OCI-LY7 (cell line): ENCODE data around the gene RAD51B. TPM values are rescaled to one million over a fixed set of nuclear protein-coding genes. Genes with fewer than 3 reads are reported as not detected.

Source experiments
- BruUV-seq: library from RNA; stranded (reverse); fragments of 400-500 nt; replicated peaks from 2 replicates; lab custom pipeline; 2021; lab: Mats Ljungman, UMichigan
- CTCF ChIA-PET: fragments of 300-600 bp; sonication (Branson Sonifier 250); formaldehyde crosslinking; loops from one replicate; lab custom pipeline; 2022; ENCODE audit warnings: antibody characterized with exemption; ENCODE audit not compliant: unreplicated experiment; lab: Charles Lee
- POLR2A ChIA-PET: fragments of 300-600 bp; sonication (Branson Sonifier 250); formaldehyde crosslinking; loops from one replicate; lab custom pipeline; 2022; ENCODE audit warnings: antibody characterized with exemption; lab: Charles Lee
- DNase-seq: peaks from one replicate; pipeline ENCODE4 v3.0.0-alpha.2; 2015; ENCODE audit warnings: low spot score
- H2AFZ ChIP-seq: fragments of 200-600 bp; sonication (generic), shearing (Covaris generic); 2 replicates; pipeline ENCODE4 v1.6.1; 2014; ENCODE audit warnings: mild to moderate bottlenecking, antibody characterized with exemption, low read length, moderate library complexity
- H3K27ac ChIP-seq: fragments of 200-600 bp; sonication (generic); 2 replicates; pipeline ENCODE4 v1.5.1; 2014; ENCODE audit warnings: mixed run types, low read depth, mild to moderate bottlenecking, moderate library complexity, low read length, inconsistent platforms; ENCODE audit not compliant: poor library complexity, severe bottlenecking
- H3K36me3 ChIP-seq: fragments of 200-600 bp; sonication (generic); 2 replicates; pipeline ENCODE4 v1.6.1; 2014; ENCODE audit warnings: mild to moderate bottlenecking, antibody characterized with exemption, low read length, moderate library complexity, mixed read lengths; ENCODE audit not compliant: insufficient read depth
- H3K4me1 ChIP-seq: fragments of 200-600 bp; sonication (generic); 2 replicates; pipeline ENCODE4 v1.5.1; 2014; ENCODE audit warnings: mild to moderate bottlenecking, low read length; ENCODE audit not compliant: insufficient read depth, poor library complexity, severe bottlenecking
- H3K4me2 ChIP-seq: fragments of 200-600 bp; sonication (generic); 2 replicates; pipeline ENCODE4 v1.6.1; 2014; ENCODE audit warnings: mild to moderate bottlenecking, low read length
- H3K4me3 ChIP-seq: fragments of 200-600 bp; sonication (generic); 2 replicates; pipeline ENCODE4 v1.5.1; 2014; ENCODE audit warnings: mild to moderate bottlenecking, low read depth, low read length; ENCODE audit not compliant: poor library complexity, severe bottlenecking
- H3K79me2 ChIP-seq: fragments of 200-600 bp; sonication (generic); 2 replicates; pipeline ENCODE4 v1.6.1; 2016; ENCODE audit warnings: low read depth, mild to moderate bottlenecking, low read length, moderate library complexity, mixed read lengths; ENCODE audit not compliant: insufficient read depth
- H3K9me2 ChIP-seq: fragments of 200-600 bp; sonication (generic); 2 replicates; pipeline ENCODE4 v1.6.1; 2016; ENCODE audit warnings: mild to moderate bottlenecking, low read length, mixed read lengths; ENCODE audit not compliant: insufficient read depth
- H3K9me3 ChIP-seq: fragments of 200-600 bp; sonication (generic); 2 replicates; pipeline ENCODE4 v1.6.1; 2014; ENCODE audit warnings: mild to moderate bottlenecking, mixed run types, low read length, mixed read lengths
- H4K20me1 ChIP-seq: fragments of 200-600 bp; sonication (generic); 2 replicates; pipeline ENCODE4 v1.6.1; 2014; ENCODE audit warnings: mild to moderate bottlenecking, antibody characterized with exemption, low read length, moderate library complexity, mixed read lengths; ENCODE audit not compliant: insufficient read depth
- CTCF ChIP-seq: fragments of 200-600 bp; sonication (generic); conservative IDR thresholded peaks from 2 replicates; pipeline ENCODE4 v1.5.1; 2014; ENCODE audit warnings: mild to moderate bottlenecking, antibody characterized with exemption, low read length, moderate library complexity, mixed read lengths
- EZH2phosphoT487 ChIP-seq: fragments of 200-600 bp; sonication (generic); IDR thresholded peaks from 2 replicates; pipeline ENCODE4 v1.6.1; 2018; ENCODE audit warnings: low read depth, borderline replicate concordance, mild to moderate bottlenecking, mixed run types, antibody characterized with exemption, low read length, moderate library complexity, mixed read lengths
- intact Hi-C: fragments of 100-400 bp; cut with micrococcal nuclease; formaldehyde crosslinking; loops from one replicate; pipeline ENCODE4 v1.10.0; 2022; ENCODE audit not compliant: unreplicated experiment
- total RNA-seq, 2 experiments: library from RNA; depleted of rRNA in 1 of 2; stranded (reverse); fragments of >200 nt in 1 of 2; shearing (Covaris generic) in 1 of 2; gene quantifications; 2 replicates each; pipeline ENCODE4 v1.2.3, GENCODE V29; 2014 to 2022

Gene RAD51B
- total RNA-seq, 2 experiments from 2014 or later: 41.4 to 89.9 TPM

- BruUV-seq: no TSS peak
- H3K4me1 ChIP-seq: no peaks in the 10 kb centered on the region
- no peak for DNase-seq
- no peak overlapping the region for H3K4me3 ChIP-seq
- CTCF ChIA-PET: no interaction called here
- POLR2A ChIA-PET: interaction anchor here (0.5 to 0.6 kb wide), 2 partner anchors 34 to 1153 kb away, joined by 3 to 5 read pairs; no protein-coding TSS in a partner anchor
- TF ChIP-seq CTCF (no peak), EZH2phosphoT487 (no peak)
- H3K27ac ChIP-seq: no peak overlapping the region
- H3K4me2 ChIP-seq: no peak overlapping the region
- H3K79me2 ChIP-seq: no peaks in the 10 kb centered on the region
- intact Hi-C loops: no loop called here
- no peaks in the 10 kb centered on the region for H3K36me3 ChIP-seq
- no peaks in the 10 kb centered on the region for H3K9me3 ChIP-seq
- H2AFZ ChIP-seq: no peak overlapping the region
- no peaks in the 10 kb centered on the region for H3K9me2 ChIP-seq
- no peaks in the 10 kb centered on the region for H4K20me1 ChIP-seq
These were observed 410.0 kb downstream of the RAD51B start for GRCh38 chr14:68229423-68230100.

GRCh38 chr14:68230202-68230949 is 410.8 kb downstream of the RAD51B start:
- Histone ChIP-seq H3K9me2 (no peaks in the 10 kb centered on the region), H4K20me1 (no peaks in the 10 kb centered on the region), H3K9me3 (no peaks in the 10 kb centered on the region), H3K79me2 (no peaks in the 10 kb centered on the region), H3K27ac (no peak overlapping the region), H3K4me1 (no peaks in the 10 kb centered on the region), H3K4me3 (no peak overlapping the region), H3K4me2 (no peak overlapping the region), H2AFZ (no peak overlapping the region), H3K36me3 (no peaks in the 10 kb centered on the region)
- no peak for DNase-seq
- ChIA-PET POLR2A (no interaction called here), CTCF (no interaction called here)
- BruUV-seq: no TSS peak
- TF ChIP-seq EZH2phosphoT487 (no peak), CTCF (no peak)
- intact Hi-C loops: no loop called here
